Activated CD8-positive, alpha-beta memory T cell treated with anti-CD3 and anti-CD28 coated beads, Interleukin-2, amount 50 U/mL, for 24 hours (primary cell): ENCODE measurements around the gene TP53TG5.

Source experiments
- DNase-seq: peaks from one replicate; pipeline ENCODE4 v3.0.0-alpha.2; 2020; ENCODE audit errors: extremely low read depth

Gene TP53TG5

GRCh38 chr20:45405571-45406259, 27.6 kb upstream of the TP53TG5 start:
- no peak for DNase-seq

GRCh38 chr20:45404438-45404837, 26.3 kb upstream of the TP53TG5 start:
- no peak for DNase-seq

DNA sequence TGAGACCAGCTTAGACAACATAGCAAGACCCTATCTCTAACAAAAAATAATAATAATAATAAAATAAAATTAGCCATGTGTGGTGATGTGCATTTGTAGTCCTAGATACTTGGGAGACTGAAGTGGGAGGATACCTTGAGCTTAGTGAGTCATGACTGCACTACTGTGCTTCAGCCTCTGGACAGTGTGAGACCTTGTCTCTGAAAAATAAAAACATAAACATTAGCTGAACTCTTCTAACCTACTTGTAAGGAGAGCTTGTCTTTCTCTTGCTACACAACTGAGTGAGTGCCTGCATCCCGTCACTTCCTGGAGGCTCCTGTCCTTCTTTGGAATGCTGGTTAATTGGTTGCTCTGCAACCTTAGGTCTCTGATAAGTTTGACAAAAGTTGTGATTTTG, 24.8 kb upstream of the TP53TG5 start:
- DNase-seq: no peak

- no peak for DNase-seq
These were observed 22.4 kb upstream of the TP53TG5 start for GRCh38 chr20:45400346-45401031.

- DNase-seq: no peak
These were observed 20.9 kb upstream of the TP53TG5 start for GRCh38 chr20:45399018-45399417.

GRCh38 chr20:45395114-45395415, 16.9 kb upstream of the TP53TG5 start:
- no peak for DNase-seq

- DNase-seq: no peak
These were observed 16.3 kb upstream of the TP53TG5 start for GRCh38 chr20:45394221-45395113.

GRCh38 chr20:45392733-45393132, 14.6 kb upstream of the TP53TG5 start:
- no peak for DNase-seq

DNA sequence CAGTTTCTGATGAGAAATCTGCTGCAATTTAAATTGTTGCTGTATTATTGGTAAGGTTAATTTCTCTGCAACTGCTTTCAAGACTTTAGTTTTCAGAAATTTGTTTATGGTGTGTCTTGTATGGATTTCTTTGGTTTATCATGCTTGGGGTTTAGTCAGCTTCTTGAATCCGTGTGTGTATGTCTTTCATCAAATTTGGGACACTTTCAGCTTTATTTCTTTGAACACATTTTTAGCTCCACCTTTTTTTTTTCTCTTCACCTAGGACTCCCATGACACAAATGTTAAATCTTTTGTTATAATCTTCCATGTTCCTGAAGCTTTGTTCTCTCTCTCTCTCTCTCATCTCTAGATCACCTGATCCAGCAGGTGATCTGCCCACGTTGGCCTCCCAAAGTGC, 13.4 kb upstream of the TP53TG5 start:
- no peak for DNase-seq

DNA sequence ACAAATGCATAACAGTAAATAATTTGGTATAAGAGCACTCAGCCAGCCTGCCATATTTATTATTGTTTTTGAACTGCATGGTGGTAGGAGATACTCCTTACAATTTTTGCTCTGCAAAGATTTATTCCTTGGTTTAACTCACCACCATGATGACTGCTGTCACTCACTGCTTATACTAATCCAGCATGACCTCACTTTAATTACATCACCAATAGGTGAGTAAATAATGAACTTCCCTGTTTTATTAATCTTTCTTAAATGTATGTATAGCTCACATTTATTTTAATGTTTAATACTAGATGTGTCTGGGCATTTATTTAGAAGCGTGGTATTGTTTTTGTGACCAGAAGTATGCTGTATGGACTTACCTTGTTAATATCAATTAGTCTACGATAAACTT, 12.8 kb upstream of the TP53TG5 start:
- DNase-seq: no peak

GRCh38 chr20:45387274-45387673, 9.1 kb upstream of the TP53TG5 start:
- DNase-seq: no peak

GRCh38 chr20:45377269-45377668, 856 bp downstream of the TP53TG5 start:
- no peak for DNase-seq

DNA sequence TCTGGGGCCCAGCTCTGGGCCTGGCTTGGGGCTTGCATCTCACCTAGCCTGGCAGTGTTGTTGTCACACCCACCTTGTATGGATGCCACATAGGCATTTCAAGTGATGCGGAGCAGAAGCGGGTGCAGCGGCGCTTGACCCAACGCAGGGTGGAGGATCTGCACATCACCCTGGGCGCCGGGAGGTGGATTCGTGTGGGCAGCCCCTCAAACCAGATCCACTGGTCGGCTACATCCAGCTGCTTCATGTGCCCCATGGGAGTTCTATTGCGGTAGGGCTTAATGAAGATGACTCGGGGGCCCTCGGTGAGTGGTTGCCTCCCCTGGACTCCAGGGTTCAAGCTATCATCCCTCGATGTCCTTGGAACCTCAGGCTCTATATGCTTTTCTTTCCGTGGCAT, 3.2 kb downstream of the TP53TG5 start:
- DNase-seq: no peak

GRCh38 chr20:45374101-45374467, 4.0 kb downstream of the TP53TG5 start:
- no peak for DNase-seq

- peak; percentile 64 for DNase-seq
These were observed 4.6 kb downstream of the TP53TG5 start for GRCh38 chr20:45373353-45374100.

GRCh38 chr20:45372646-45373352, 5.3 kb downstream of the TP53TG5 start:
- no peak for DNase-seq

- DNase-seq: no peak
These were observed 5.9 kb downstream of the TP53TG5 start for GRCh38 chr20:45372241-45372640.

DNA sequence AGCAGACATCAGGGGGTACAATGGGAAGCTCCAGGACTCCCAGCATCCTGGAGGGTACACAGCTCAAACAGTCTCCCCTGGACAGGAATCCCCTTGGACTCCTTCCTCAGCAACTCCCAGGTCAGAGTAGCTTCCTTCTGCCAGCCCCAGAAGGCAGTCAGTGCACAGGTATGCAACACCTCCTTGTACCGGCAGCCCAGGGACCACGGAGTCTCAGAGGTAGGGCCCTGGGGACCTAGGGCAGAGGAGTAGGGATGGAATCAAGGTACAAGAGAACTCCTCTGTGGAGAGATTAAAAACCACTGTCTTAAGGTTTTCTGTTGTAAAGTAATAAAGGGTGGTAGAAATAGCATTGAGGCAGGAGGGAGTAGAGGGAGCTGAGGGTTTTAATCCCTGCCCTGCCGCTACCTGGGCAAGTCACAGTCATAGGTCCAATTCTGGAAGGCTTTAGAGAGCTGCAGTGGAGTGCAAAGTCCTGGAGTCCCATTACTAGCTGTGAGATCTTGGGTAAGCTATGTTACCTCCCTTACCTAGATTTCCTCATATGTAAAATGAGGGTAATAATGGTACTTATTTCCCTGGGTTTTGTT, 7.5 kb downstream of the TP53TG5 start:
- no peak for DNase-seq

DNA sequence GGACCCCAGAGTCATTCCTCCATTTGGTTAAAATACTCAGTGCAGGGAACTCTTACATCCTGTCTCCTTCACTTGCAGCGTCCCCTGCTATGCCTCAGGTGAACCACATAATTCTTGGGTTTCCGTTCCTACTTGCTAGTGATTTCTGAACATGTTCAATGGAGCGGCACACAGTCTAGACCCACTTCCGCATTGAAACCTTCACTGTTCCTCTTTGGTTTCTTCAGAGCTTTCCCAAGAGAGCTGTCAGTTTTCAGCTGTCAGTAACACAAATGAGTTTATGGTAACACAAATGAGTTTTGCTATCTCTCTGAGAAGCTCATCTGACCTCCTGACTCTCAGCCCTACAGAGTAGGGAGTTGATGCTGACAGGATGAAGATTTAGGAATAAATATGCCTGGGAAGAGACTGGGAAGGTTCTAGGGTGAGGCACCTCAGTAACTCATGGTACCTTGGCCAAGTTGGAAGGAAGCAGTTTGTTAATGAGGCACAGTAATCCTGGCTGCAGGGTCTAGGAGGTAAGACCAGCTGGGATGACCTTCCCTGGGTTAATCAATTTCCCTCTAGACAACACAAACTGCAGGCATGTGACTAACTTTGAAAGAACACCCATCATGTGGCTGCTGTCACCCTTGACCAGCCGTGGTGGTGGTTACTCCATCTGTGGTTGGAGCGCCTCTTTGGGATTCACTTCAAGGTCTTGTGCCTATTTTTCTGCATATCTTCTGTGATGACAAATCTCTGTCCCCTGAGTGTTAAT, 9.7 kb downstream of the TP53TG5 start:
- DNase-seq: no peak

GRCh38 chr20:45367126-45367525, 11.0 kb downstream of the TP53TG5 start:
- DNase-seq: no peak
